B cell (primary cell): ENCODE results near the gene C11orf16. TPM values are rescaled to one million over a fixed set of nuclear protein-coding genes. Genes with fewer than 3 reads are reported as not detected.
"Not testable (repeated sequence)": the region's sequence is repeated elsewhere in the genome, so short reads cannot be mapped to it uniquely, and the experiment has no call there.

Experiments used
- ATAC-seq: fragments of 200-7000 bp; cut with Tn5 transposase; one replicate; pipeline ENCODE4 v1.10.0; 2021; ENCODE audit warnings: low read depth, mild to moderate bottlenecking, moderate number of reproducible peaks, moderate library complexity
- CTCF ChIA-PET: fragments of 350-600 bp; sonication (Branson Sonifier 250); formaldehyde crosslinking; loops from one replicate; lab custom pipeline; 2021; ENCODE audit warnings: antibody characterized with exemption, inconsistent platforms; lab: Charles Lee
- POLR2A ChIA-PET: fragments of 350-600 bp; sonication (Branson Sonifier 250); formaldehyde crosslinking; loops from one replicate; lab custom pipeline; 2021; ENCODE audit warnings: antibody characterized with exemption; lab: Charles Lee
- DNase-seq: peaks from one replicate; pipeline ENCODE4 v3.0.0; 2013
- H2AFZ ChIP-seq: 2 replicates; pipeline ENCODE4 v1.6.1; 2012; ENCODE audit warnings: mild to moderate bottlenecking, low read depth, low read length; ENCODE audit not compliant: insufficient read depth, poor library complexity, severe bottlenecking
- H3K27ac ChIP-seq, 2 donors: 1 replicate in 1 of 2; 2 replicates in 1 of 2; pipeline ENCODE4 v1.5.1; 2012 to 2013; ENCODE audit warnings: low read length in 2 of 2, mild to moderate bottlenecking in 2 of 2, moderate library complexity in 1 of 2
- H3K27me3 ChIP-seq, 4 experiments: fragments of 200-600 bp in 1 of 4; sonication (generic) in 1 of 4; replicated peaks in 1 of 4; 1 replicate in 2 of 4; 2 replicates in 2 of 4; pipeline versions ENCODE4 v1.6.1 to v1.7.0; 2013 to 2016; ENCODE audit warnings: low read length in 3 of 4, mild to moderate bottlenecking in 2 of 4, mixed read lengths in 1 of 4, moderate library complexity in 1 of 4; ENCODE audit not compliant: insufficient read depth in 4 of 4, control insufficient read depth in 3 of 4; ENCODE audit errors: control extremely low read depth in 1 of 4
- H3K36me3 ChIP-seq, 2 experiments: replicated peaks in 1 of 2; 1 replicate in 1 of 2; 2 replicates in 1 of 2; pipeline versions ENCODE4 v1.6.1 to v1.7.1; 2013; ENCODE audit warnings: low read length in 1 of 2; ENCODE audit not compliant: insufficient read depth in 2 of 2, control insufficient read depth in 1 of 2; ENCODE audit errors: control extremely low read depth in 1 of 2, extremely low read depth in 1 of 2
- H3K4me1 ChIP-seq, 2 donors: fragments of 200-600 bp in 1 of 2; sonication (generic) in 1 of 2; 1 replicate in 1 of 2; 2 replicates in 1 of 2; pipeline versions ENCODE4 v1.5.1 to v1.6.1; 2013 to 2017; ENCODE audit warnings: low read length in 2 of 2; ENCODE audit not compliant: control insufficient read depth in 2 of 2, insufficient read depth in 2 of 2
- H3K4me2 ChIP-seq: replicated peaks from 2 replicates; pipeline ENCODE3; 2012; ENCODE audit warnings: mild to moderate bottlenecking, low read depth, low read length; ENCODE audit not compliant: poor library complexity, severe bottlenecking
- H3K4me3 ChIP-seq, 5 experiments: fragments of 200-600 bp in 1 of 5; sonication (generic) in 1 of 5; 1 replicate in 3 of 5; 2 replicates in 2 of 5; pipeline versions ENCODE4 v1.5.1 to v1.7.0; 2011 to 2016; ENCODE audit warnings: low read length in 4 of 5, mild to moderate bottlenecking in 4 of 5, low read depth in 2 of 5, control low read depth in 1 of 5, moderate library complexity in 1 of 5; ENCODE audit not compliant: insufficient read depth in 1 of 5; ENCODE audit errors: control extremely low read depth in 1 of 5, extremely low read depth in 1 of 5
- H3K79me2 ChIP-seq: fragments of 200-600 bp; sonication (generic); one replicate; pipeline ENCODE4 v1.6.0; 2016; ENCODE audit warnings: low read length; ENCODE audit not compliant: control insufficient read depth, insufficient read depth
- H3K9ac ChIP-seq: fragments of 200-600 bp; sonication (generic); 2 replicates; pipeline ENCODE4 v1.6.1; 2017; ENCODE audit warnings: mild to moderate bottlenecking, low read length, moderate library complexity
- H3K9me3 ChIP-seq, 3 donors: one replicate each; pipeline versions ENCODE4 v1.6.1 to v1.7.1; 2013; ENCODE audit warnings: low read length in 2 of 3; ENCODE audit not compliant: control insufficient read depth in 2 of 3, insufficient read depth in 1 of 3; ENCODE audit errors: control extremely low read depth in 1 of 3
- H4K20me1 ChIP-seq: 2 replicates; pipeline ENCODE4 v1.6.0; 2012; ENCODE audit warnings: mild to moderate bottlenecking, low read length; ENCODE audit not compliant: insufficient read depth, control insufficient read depth, poor library complexity, severe bottlenecking
- H3K27ac Mint-ChIP-seq: one replicate; pipeline ENCODE4 v1.8.0; 2021; ENCODE audit warnings: mixed read lengths
- H3K27me3 Mint-ChIP-seq: one replicate; pipeline ENCODE4 v1.8.0; 2021; ENCODE audit warnings: mixed read lengths
- H3K4me1 Mint-ChIP-seq: one replicate; pipeline ENCODE4 v1.8.0; 2021; ENCODE audit warnings: mixed read lengths
- H3K4me3 Mint-ChIP-seq: one replicate; pipeline ENCODE4 v1.8.0; 2021; ENCODE audit warnings: mixed read lengths
- H3K9me3 Mint-ChIP-seq: one replicate; pipeline ENCODE4 v1.8.0; 2022; ENCODE audit warnings: mixed read lengths; ENCODE audit not compliant: insufficient read depth
- CTCF ChIP-seq: fragments of 200-600 bp; IDR thresholded peaks from one replicate; pipeline ENCODE4 v1.8.0; 2022; ENCODE audit warnings: antibody characterized with exemption, mild to moderate bottlenecking
- EZH2 ChIP-seq: IDR thresholded peaks from 2 replicates; pipeline ENCODE4 v1.6.1; 2012; ENCODE audit warnings: borderline replicate concordance, low read depth, mild to moderate bottlenecking, moderate library complexity, low read length; ENCODE audit not compliant: insufficient read depth, poor library complexity, severe bottlenecking
- WGBS: methylation state at CpG from one replicate; pipeline ENCODE4 v1.1.5; 2013; ENCODE audit warnings: missing lambda C conversion rate; ENCODE audit not compliant: insufficient coverage; 5-methylcytosine and 5-hydroxymethylcytosine counted together
- intact Hi-C: fragments of 100-400 bp; cut with micrococcal nuclease; formaldehyde crosslinking; loops from one replicate; pipeline ENCODE4 v1.10.0; 2022
- polyA plus RNA-seq: library from polyadenylated mRNA; depleted of rRNA; stranded (reverse); fragments of >200 nt; gene quantifications from 2 replicates; pipeline ENCODE4 v1.2.3, GENCODE V29; 2012
- total RNA-seq, 2 donors: library from RNA; stranded (reverse); fragments of 120-200 nt in 1 of 2; gene quantifications; 1 replicate in 1 of 2; 2 replicates in 1 of 2; pipeline versions ENCODE4 v1.2.3 to v1.2.4, GENCODE V29; 2013 to 2022

C11orf16 gene
- total and polyA plus RNA-seq, 2 donors (not counting 1 experiment from before 2014, with no cell fraction given), result not detected

- H3K9me3 ChIP-seq, H4K20me1 ChIP-seq, H3K79me2 ChIP-seq, CTCF ChIA-PET, H3K27me3 Mint-ChIP-seq, intact Hi-C loops, H3K4me2 ChIP-seq, H3K4me1 Mint-ChIP-seq, POLR2A ChIA-PET, H3K9me3 Mint-ChIP-seq, H3K4me3 ChIP-seq, DNase-seq, H3K27me3 ChIP-seq, ATAC-seq, H3K27ac Mint-ChIP-seq, H3K27ac ChIP-seq, H3K4me3 Mint-ChIP-seq, H3K36me3 ChIP-seq, H3K9ac ChIP-seq, H2AFZ ChIP-seq, H3K4me1 ChIP-seq: not testable (repeated sequence)
- no CpG with 5 or more reads among the region's 7 CpGs for WGBS
Observed at GRCh38 chr11:8979365-8979764, 46.6 kb upstream of the C11orf16 start.

DNA sequence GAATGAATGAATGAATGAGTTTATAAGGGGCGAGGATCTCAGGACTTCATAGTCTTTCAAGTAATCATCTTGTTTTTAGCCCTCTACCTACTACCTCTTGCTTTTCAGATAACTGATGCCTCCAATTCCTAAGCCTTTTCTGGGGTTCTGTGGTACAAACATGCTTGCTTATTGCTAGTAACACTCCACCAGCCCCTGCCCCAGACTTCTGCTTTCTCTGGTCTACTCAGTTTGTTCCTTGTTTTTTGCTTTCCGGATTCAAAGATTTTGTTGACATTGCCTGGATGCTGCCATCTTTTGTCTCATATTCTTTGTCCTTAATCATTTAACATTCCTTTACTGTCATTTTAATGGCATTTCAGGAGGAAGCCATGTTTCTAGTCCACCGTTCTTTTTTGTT lies 40.4 kb upstream of the C11orf16 start:
- intact Hi-C loops, result no loop called here
- no peaks in the 10 kb centered on the region for H3K9me3 Mint-ChIP-seq
- TF ChIP-seq CTCF (no peak), EZH2 (no peak)
- Histone ChIP-seq H3K4me3 (no peak overlapping the region), H3K4me2 (no peak overlapping the region), H4K20me1 (no peaks in the 10 kb centered on the region), H2AFZ (no peak overlapping the region), H3K9me3 (no peaks in the 10 kb centered on the region), H3K27ac (no peak overlapping the region), H3K36me3 (no peaks in the 10 kb centered on the region), H3K4me1 (no peaks in the 10 kb centered on the region), H3K27me3 (no peaks in the 10 kb centered on the region), H3K9ac (no peak overlapping the region), H3K79me2 (no peaks in the 10 kb centered on the region)
- DNase-seq (no peak), ATAC-seq (no peak)
- CTCF ChIA-PET, result no interaction called here
- H3K4me1 Mint-ChIP-seq, result no peaks in the 10 kb centered on the region
- no peaks in the 10 kb centered on the region for H3K27me3 Mint-ChIP-seq
- H3K27ac Mint-ChIP-seq, result no peak overlapping the region
- POLR2A ChIA-PET, result no interaction called here
- 40% methylated on average over 1 of the region's 3 CpGs for WGBS
- no peak overlapping the region for H3K4me3 Mint-ChIP-seq
